ENCODE data around the gene ARL3. TPM values are rescaled to one million over a fixed set of nuclear protein-coding genes. Genes with fewer than 3 reads are reported as not detected.
A peak's percentile ranks its signal among the peaks of the same experiment; 100 is the strongest.

Gene ARL3
- total RNA-seq, 4 donors from 2014 or later: 0.87 to 5.0 (median 2.2) TPM

DNA sequence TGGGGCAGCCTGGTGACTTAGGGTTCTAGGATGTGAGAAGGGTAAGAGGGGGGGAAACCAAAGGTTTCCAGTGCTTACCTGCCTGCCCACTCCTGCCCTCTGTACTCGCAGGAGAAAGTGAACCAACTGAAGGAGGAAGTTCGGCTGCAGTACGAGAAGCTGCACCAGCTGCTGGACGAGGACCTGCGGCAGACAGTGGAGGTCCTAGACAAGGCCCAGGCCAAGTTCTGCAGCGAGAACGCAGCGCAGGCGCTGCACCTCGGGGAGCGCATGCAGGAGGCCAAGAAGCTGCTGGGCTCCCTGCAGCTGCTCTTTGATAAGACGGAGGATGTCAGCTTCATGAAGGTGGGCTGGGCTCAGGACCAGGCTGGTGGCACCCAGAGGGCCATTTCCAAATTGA, 59.2 kb downstream of the ARL3 start:
- H3K4me3 ChIP-seq: no peak overlapping the region
- peaks cover 14 to 80% (median 34%) of the 10 kb centered on the region in 3 donors for H3K36me3 ChIP-seq
- H3K4me1 ChIP-seq: peaks cover 34 to 87% (median 41%) of the 10 kb centered on the region in 3 donors
- intact Hi-C loops (cut with DNase I): no loop called here
- DNase-seq: no peak
- WGBS, 2 donors: 90% methylated on average over 2 of the region's 12 CpGs; no CpG with 5 or more reads in 1 of the 2 donors
- TF ChIP-seq POLR2A (IDR thresholded peaks at IDR 0.05): no peak
- TF ChIP-seq, protein P1, sequence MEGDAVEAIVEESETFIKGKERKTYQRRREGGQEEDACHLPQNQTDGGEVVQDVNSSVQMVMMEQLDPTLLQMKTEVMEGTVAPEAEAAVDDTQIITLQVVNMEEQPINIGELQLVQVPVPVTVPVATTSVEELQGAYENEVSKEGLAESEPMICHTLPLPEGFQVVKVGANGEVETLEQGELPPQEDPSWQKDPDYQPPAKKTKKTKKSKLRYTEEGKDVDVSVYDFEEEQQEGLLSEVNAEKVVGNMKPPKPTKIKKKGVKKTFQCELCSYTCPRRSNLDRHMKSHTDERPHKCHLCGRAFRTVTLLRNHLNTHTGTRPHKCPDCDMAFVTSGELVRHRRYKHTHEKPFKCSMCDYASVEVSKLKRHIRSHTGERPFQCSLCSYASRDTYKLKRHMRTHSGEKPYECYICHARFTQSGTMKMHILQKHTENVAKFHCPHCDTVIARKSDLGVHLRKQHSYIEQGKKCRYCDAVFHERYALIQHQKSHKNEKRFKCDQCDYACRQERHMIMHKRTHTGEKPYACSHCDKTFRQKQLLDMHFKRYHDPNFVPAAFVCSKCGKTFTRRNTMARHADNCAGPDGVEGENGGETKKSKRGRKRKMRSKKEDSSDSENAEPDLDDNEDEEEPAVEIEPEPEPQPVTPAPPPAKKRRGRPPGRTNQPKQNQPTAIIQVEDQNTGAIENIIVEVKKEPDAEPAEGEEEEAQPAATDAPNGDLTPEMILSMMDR (IDR thresholded peaks at IDR 0.05): no peak
- peak overlapping the region in 1 of 4 donors; percentile 21 for H3K27ac ChIP-seq
- no peaks in the 10 kb centered on the region for H3K27me3 ChIP-seq
- no peaks in the 10 kb centered on the region for H3K9me3 ChIP-seq

DNA sequence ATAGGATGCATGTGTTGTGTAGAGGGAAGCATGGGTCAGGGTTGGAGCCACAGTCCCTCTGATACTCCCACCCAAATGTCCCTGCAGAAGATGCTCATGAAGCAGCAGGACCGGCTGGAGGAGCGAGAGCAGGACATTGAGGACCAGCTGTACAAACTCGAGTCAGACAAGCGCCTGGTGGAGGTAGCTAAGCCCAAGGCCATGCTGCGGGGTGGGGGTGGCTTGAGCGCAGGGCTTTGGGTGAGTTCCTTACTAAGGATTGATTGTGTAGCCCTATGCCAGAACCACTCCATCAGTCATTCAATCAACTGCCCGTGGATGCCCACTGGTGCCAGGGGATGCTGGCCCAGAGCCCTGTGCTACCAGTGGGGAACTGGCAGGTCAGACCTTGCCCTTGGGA, 59.6 kb downstream of the ARL3 start:
- 61% methylated on average over 3 to 7 of the region's 7 CpGs for WGBS, 2 donors
- Histone ChIP-seq H3K27ac (peak overlapping the region in 1 of 4 donors; percentile 21), H3K4me1 (peaks cover 36 to 89% (median 44%) of the 10 kb centered on the region in 3 donors), H3K9me3 (no peaks in the 10 kb centered on the region), H3K4me3 (no peak overlapping the region), H3K27me3 (no peaks in the 10 kb centered on the region), H3K36me3 (peaks cover 14 to 80% (median 34%) of the 10 kb centered on the region in 3 donors)
- DNase-seq: no peak
- intact Hi-C loops (cut with DNase I): no loop called here
- TF ChIP-seq POLR2A (IDR thresholded peaks at IDR 0.05): no peak
- TF ChIP-seq, protein P1 (IDR thresholded peaks at IDR 0.05): no peak

DNA sequence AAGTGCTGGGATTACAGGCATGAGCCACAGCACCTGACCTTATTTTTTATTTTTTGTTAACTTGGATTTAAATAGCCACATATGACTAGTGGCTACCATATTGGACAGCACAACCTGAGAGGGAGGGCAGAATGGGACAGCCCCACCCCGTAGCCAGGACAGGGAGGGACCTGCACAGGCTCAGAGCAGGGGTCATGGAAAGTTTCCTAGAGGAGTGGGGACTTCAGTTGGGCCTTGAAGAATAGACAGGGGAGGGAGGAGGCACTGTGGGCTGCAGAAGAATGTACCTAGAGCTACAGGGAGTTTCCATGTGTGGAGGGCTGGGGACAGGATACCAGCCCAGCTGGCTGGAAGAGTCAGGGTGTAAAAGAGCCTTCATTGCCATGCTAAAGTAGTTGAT, 61.1 kb downstream of the ARL3 start:
- 60 to 100% methylated on average over 1 of the region's 1 CpG for WGBS, 2 donors
- no peak for DNase-seq
- H3K36me3 ChIP-seq: peaks cover 14 to 72% (median 34%) of the 10 kb centered on the region in 3 donors
- H3K4me3 ChIP-seq: no peak overlapping the region
- H3K27ac ChIP-seq: peak overlapping the region in 1 of 4 donors; percentile 17
- intact Hi-C loops (cut with DNase I): no loop called here
- H3K27me3 ChIP-seq: no peaks in the 10 kb centered on the region
- TF ChIP-seq, protein P1 (IDR thresholded peaks at IDR 0.05): no peak
- no peak for TF ChIP-seq POLR2A (IDR thresholded peaks at IDR 0.05)
- no peaks in the 10 kb centered on the region for H3K9me3 ChIP-seq
- peaks cover 45 to 90% (median 54%) of the 10 kb centered on the region in 3 donors for H3K4me1 ChIP-seq

DNA sequence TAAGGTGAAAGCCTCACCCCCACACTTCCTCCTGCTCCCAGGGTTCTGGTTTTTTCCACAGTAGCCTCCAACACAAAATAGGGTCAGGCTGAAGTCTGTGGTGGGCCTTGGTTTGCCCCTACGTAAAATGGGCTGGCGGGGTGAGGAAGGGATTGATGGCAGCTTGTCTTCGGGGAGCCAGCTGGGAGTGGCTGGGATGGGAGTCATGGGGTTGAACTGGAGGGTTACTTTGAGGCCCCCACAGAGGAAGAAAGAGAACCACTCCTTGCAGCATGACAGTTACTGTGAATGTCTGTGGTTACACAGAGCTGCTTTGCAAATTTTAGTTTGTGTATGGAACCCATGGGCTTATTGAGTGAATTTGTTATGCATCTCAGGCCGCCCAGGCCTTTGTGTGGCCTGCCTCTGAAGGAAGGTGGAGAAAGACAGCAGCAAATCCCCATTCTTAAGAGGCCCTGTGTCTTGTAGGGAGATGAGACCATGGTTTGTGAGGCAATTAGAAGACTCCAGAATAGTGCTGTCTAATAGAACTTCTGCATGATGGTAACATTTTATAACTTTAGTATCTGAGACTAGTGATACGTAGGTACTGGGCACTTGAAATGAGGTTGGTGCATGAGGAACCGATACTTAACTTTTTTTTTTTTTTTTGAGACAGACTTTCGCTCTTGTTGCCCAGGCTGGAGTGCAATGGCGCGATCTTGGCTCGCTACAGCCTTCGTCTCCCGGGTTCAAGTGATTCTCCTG, 61.9 kb downstream of the ARL3 start:
- Histone ChIP-seq H3K27ac (peak overlapping the region; percentile 14 to 100 (median 86)), H3K27me3 (no peaks in the 10 kb centered on the region), H3K4me1 (peaks cover 45 to 90% (median 61%) of the 10 kb centered on the region in 3 donors), H3K4me3 (no peak overlapping the region), H3K9me3 (no peaks in the 10 kb centered on the region), H3K36me3 (peaks cover 14 to 65% (median 33%) of the 10 kb centered on the region in 3 donors)
- DNase-seq: no peak
- WGBS, 2 donors: 91 to 93% methylated on average over 9 to 12 of the region's 12 CpGs
- TF ChIP-seq, protein P1 (IDR thresholded peaks at IDR 0.05): no peak
- no peak for TF ChIP-seq POLR2A (IDR thresholded peaks at IDR 0.05)
- intact Hi-C loops (cut with DNase I): no loop called here

DNA sequence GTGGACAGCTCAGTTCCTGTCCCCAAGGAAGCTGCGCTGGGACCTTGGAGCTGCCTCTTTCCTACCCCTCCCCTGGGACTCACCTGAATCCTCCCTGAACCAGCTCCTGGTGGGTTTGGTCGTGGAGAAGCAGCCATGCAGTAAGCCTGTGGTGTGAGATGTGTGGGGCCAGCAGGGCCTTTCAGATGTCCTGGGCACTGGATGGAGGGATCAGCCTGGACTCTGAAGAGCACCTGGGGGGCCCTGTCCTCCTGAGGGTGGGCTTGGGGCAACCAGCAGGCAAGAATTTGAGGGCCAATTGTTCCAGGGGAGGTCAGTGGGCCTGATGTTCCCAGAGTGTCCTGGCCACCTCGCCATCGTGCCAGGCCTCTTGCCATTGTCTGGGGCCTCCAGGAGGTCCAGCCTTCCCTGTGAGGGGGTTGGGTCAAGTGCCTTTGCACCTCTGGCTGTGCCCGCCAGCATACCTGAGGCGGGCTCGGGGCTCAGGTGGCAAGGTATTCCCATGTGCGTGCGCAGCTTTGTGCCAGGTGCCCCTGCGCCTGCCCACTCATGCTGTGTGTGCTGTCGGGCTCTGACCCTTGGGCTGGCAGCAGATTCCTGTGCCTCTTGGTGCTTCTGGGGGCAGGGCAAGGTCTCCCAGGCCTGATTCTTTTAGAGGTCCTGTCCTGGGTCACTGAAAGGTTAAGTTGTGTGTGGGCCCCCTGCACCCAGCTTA, 62.6 kb downstream of the ARL3 start:
- Histone ChIP-seq H3K4me1 (peaks cover 51 to 90% (median 64%) of the 10 kb centered on the region in 3 donors), H3K36me3 (peaks cover 7 to 58% (median 26%) of the 10 kb centered on the region in 3 donors), H3K27me3 (no peaks in the 10 kb centered on the region), H3K4me3 (peak overlapping the region in 1 of 4 donors; percentile 12), H3K27ac (peak overlapping the region; percentile 14 to 100 (median 86)), H3K9me3 (no peaks in the 10 kb centered on the region)
- TF ChIP-seq, protein P1 (IDR thresholded peaks at IDR 0.05): no peak
- no peak for TF ChIP-seq POLR2A (IDR thresholded peaks at IDR 0.05)
- WGBS, 2 donors: 78 to 82% methylated on average over 7 to 9 of the region's 11 CpGs
- DNase-seq: no peak
- intact Hi-C loops (cut with DNase I): no loop called here

Data from esophagus squamous epithelium (tissue), 5 donors.